Caco-2 (cell line): ENCODE results near the gene RSPO4. TPM values are rescaled to one million over a fixed set of nuclear protein-coding genes. Genes with fewer than 3 reads are reported as not detected.

Source experiments
- BruUV-seq: library from RNA; stranded (reverse); fragments of 400-500 nt; replicated peaks from 2 replicates; lab custom pipeline; 2021; lab: Mats Ljungman, UMichigan
- CTCF ChIA-PET: fragments of 300-600 bp; sonication (Branson Sonifier 250); formaldehyde crosslinking; loops from one replicate; lab custom pipeline; 2022; ENCODE audit warnings: antibody characterized with exemption; lab: Charles Lee
- POLR2A ChIA-PET: fragments of 300-600 bp; sonication (Branson Sonifier 250); formaldehyde crosslinking; loops from one replicate; lab custom pipeline; 2022; ENCODE audit warnings: antibody characterized with exemption; lab: Charles Lee
- DNase-seq, 2 experiments: peaks; one replicate each; pipeline versions ENCODE4 v3.0.0 to v3.0.0-alpha.2; 2020 to 2022
- H3K27me3 ChIP-seq: replicated peaks from 2 replicates; pipeline ENCODE4 v1.6.0; 2011; ENCODE audit warnings: low read length; ENCODE audit not compliant: control insufficient read depth, insufficient read depth
- H3K36me3 ChIP-seq: 2 replicates; pipeline ENCODE4 v1.5.1; 2011; ENCODE audit warnings: low read length; ENCODE audit not compliant: control insufficient read depth, insufficient read depth
- H3K4me1 ChIP-seq: fragments of 250-450 bp; sonication (Bioruptor Pico); 2 replicates; pipeline ENCODE4 v1.5.1; 2020; ENCODE audit warnings: mild to moderate bottlenecking
- H3K4me3 ChIP-seq: 2 replicates; pipeline ENCODE4 v1.5.1; 2011; ENCODE audit warnings: low read depth, mild to moderate bottlenecking, control low read depth, low read length
- H3K9me3 ChIP-seq: fragments of 250-450 bp; sonication (Bioruptor Pico); 2 replicates; pipeline ENCODE4 v1.5.1; 2020; ENCODE audit warnings: mild to moderate bottlenecking, moderate library complexity
- H3K27ac Mint-ChIP-seq: one replicate; pipeline ENCODE4 v1.8.0; 2022; ENCODE audit warnings: mixed read lengths; ENCODE audit not compliant: unreplicated experiment
- H3K27me3 Mint-ChIP-seq: one replicate; pipeline ENCODE4 v1.8.0; 2022; ENCODE audit warnings: mixed read lengths; ENCODE audit not compliant: insufficient read depth, unreplicated experiment
- H3K36me3 Mint-ChIP-seq: one replicate; pipeline ENCODE4 v1.8.0; 2022; ENCODE audit warnings: mild to moderate bottlenecking, mixed read lengths; ENCODE audit not compliant: insufficient read depth, unreplicated experiment
- H3K4me1 Mint-ChIP-seq: one replicate; pipeline ENCODE4 v1.8.0; 2022; ENCODE audit warnings: low read depth, mixed read lengths; ENCODE audit not compliant: unreplicated experiment
- H3K4me3 Mint-ChIP-seq: one replicate; pipeline ENCODE4 v1.8.0; 2022; ENCODE audit warnings: mild to moderate bottlenecking, moderate library complexity, mixed read lengths; ENCODE audit not compliant: unreplicated experiment
- H3K9me3 Mint-ChIP-seq: one replicate; pipeline ENCODE4 v1.8.0; 2022; ENCODE audit warnings: mixed read lengths; ENCODE audit not compliant: unreplicated experiment
- intact Hi-C: fragments of 100-400 bp; cut with micrococcal nuclease; formaldehyde crosslinking; loops from one replicate; pipeline ENCODE4 v1.10.0; 2022; ENCODE audit not compliant: unreplicated experiment
- total RNA-seq: library from RNA; stranded (reverse); gene quantifications from 2 replicates; pipeline ENCODE4 v1.2.3, GENCODE V29; 2022
- TF ChIP-seq, protein P1 (sequence below), 2 experiments: fragments of 200-600 bp in 1 of 2; IDR thresholded peaks; 1 replicate in 1 of 2; 2 replicates in 1 of 2; pipeline versions ENCODE4 v1.5.1 to v1.8.0; 2011 to 2022; ENCODE audit warnings: antibody characterized with exemption in 1 of 2, control low read depth in 1 of 2, inconsistent platforms in 1 of 2, low read depth in 1 of 2, low read length in 1 of 2, mild to moderate bottlenecking in 1 of 2, moderate library complexity in 1 of 2; ENCODE audit not compliant: insufficient read depth in 1 of 2, severe bottlenecking in 1 of 2, unreplicated experiment in 1 of 2

Gene RSPO4
- total RNA-seq, 1 experiment from 2014 or later: 0.41 TPM

DNA sequence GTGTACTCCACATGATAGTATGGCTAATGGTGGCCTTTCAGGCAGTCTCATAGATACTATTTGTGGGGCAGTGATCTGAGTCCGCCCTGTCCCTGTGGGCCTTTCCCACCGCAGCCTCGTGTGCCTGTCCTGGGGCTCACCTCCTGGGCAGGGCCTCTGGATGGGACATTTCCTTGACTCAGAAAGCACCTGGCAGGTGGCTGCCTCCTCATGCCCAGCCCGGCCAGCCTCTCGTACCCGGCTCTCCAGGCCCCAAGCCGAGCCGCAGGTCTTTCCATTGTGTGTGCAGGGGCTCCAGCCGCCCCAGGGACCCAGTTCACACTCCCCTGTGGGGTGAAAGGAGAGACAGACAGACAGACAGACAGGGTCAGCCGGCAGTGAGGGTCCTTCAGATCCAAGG lies 38.3 kb downstream of the RSPO4 start:
- no peaks in the 10 kb centered on the region for H3K36me3 Mint-ChIP-seq
- H3K4me3 ChIP-seq: no peak overlapping the region
- H3K4me1 ChIP-seq: no peaks in the 10 kb centered on the region
- POLR2A ChIA-PET: no interaction called here
- no peak overlapping the region for H3K27ac Mint-ChIP-seq
- no peak for DNase-seq
- H3K9me3 ChIP-seq: no peaks in the 10 kb centered on the region
- H3K27me3 Mint-ChIP-seq: peaks cover 22% of the 10 kb centered on the region
- intact Hi-C loops: no loop called here
- no peaks in the 10 kb centered on the region for H3K9me3 Mint-ChIP-seq
- BruUV-seq: no TSS peak
- H3K4me1 Mint-ChIP-seq: no peaks in the 10 kb centered on the region
- no peak overlapping the region for H3K4me3 Mint-ChIP-seq
- H3K27me3 ChIP-seq: no peaks in the 10 kb centered on the region
- CTCF ChIA-PET: no interaction called here
- TF ChIP-seq, protein P1, sequence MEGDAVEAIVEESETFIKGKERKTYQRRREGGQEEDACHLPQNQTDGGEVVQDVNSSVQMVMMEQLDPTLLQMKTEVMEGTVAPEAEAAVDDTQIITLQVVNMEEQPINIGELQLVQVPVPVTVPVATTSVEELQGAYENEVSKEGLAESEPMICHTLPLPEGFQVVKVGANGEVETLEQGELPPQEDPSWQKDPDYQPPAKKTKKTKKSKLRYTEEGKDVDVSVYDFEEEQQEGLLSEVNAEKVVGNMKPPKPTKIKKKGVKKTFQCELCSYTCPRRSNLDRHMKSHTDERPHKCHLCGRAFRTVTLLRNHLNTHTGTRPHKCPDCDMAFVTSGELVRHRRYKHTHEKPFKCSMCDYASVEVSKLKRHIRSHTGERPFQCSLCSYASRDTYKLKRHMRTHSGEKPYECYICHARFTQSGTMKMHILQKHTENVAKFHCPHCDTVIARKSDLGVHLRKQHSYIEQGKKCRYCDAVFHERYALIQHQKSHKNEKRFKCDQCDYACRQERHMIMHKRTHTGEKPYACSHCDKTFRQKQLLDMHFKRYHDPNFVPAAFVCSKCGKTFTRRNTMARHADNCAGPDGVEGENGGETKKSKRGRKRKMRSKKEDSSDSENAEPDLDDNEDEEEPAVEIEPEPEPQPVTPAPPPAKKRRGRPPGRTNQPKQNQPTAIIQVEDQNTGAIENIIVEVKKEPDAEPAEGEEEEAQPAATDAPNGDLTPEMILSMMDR (IDR thresholded peaks at IDR 0.05; ENCODE audit: insufficient read depth in 1 of 2, low read depth in 1 of 2, low read length in 1 of 2, severe bottlenecking in 1 of 2, unreplicated experiment in 1 of 2): no peak
- no peaks in the 10 kb centered on the region for H3K36me3 ChIP-seq

DNA sequence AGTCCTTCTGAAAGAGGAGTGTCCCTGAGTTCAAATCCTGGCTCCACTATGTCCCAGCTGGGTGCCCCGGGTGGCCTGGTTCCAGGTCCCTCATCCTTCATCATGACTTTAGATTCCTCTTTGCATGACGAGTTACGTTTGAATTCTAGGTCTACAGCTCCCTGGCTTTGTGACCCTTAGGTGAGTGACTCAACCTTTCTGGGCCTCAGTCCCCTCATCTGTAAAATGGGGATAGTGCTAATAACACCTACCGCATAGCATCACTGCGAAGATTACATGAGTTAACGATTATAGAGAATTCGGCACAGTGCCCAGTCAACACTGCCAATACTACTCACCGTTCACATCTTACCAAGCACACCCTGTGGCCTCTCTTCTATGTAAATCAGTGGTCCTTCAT lies 39.4 kb downstream of the RSPO4 start:
- Mint-ChIP-seq H3K4me1 (no peaks in the 10 kb centered on the region), H3K36me3 (no peaks in the 10 kb centered on the region), H3K9me3 (no peaks in the 10 kb centered on the region), H3K4me3 (no peak overlapping the region), H3K27me3 (peaks cover 22% of the 10 kb centered on the region), H3K27ac (no peak overlapping the region)
- Histone ChIP-seq H3K9me3 (no peaks in the 10 kb centered on the region), H3K4me3 (no peak overlapping the region), H3K27me3 (no peaks in the 10 kb centered on the region), H3K4me1 (no peaks in the 10 kb centered on the region), H3K36me3 (no peaks in the 10 kb centered on the region)
- BruUV-seq: no TSS peak
- intact Hi-C loops: no loop called here
- DNase-seq: no peak
- TF ChIP-seq, protein P1 (IDR thresholded peaks at IDR 0.05; ENCODE audit: insufficient read depth in 1 of 2, low read depth in 1 of 2, low read length in 1 of 2, severe bottlenecking in 1 of 2, unreplicated experiment in 1 of 2): no peak
- POLR2A ChIA-PET: no interaction called here
- CTCF ChIA-PET: no interaction called here

DNA sequence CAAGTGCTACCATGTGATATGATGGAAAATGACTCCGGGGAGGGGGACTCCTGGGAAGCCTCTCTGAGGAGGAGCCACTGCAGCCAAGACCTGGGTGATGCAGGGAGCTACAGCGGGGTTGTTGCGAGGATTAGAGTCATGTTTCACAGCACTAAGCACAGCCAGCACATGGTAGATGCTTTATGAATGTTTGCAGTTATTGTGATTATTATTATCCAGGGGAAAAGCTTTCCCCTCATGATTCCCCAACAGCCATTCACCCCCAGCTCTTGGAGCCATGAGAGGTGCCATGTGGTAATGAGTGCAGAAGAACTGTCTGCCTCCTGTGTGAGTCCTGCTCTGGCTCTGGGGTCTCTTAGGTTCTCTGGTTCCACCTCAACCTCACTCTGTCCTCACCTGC lies 39.9 kb downstream of the RSPO4 start:
- TF ChIP-seq, protein P1 (IDR thresholded peaks at IDR 0.05; ENCODE audit: insufficient read depth in 1 of 2, low read depth in 1 of 2, low read length in 1 of 2, severe bottlenecking in 1 of 2, unreplicated experiment in 1 of 2): no peak
- no TSS peak for BruUV-seq
- Mint-ChIP-seq H3K4me1 (no peaks in the 10 kb centered on the region), H3K27me3 (peaks cover 22% of the 10 kb centered on the region), H3K36me3 (no peaks in the 10 kb centered on the region), H3K9me3 (no peaks in the 10 kb centered on the region), H3K27ac (no peak overlapping the region), H3K4me3 (no peak overlapping the region)
- no peaks in the 10 kb centered on the region for H3K4me1 ChIP-seq
- intact Hi-C loops: no loop called here
- H3K9me3 ChIP-seq: no peaks in the 10 kb centered on the region
- H3K4me3 ChIP-seq: no peak overlapping the region
- POLR2A ChIA-PET: no interaction called here
- H3K36me3 ChIP-seq: no peaks in the 10 kb centered on the region
- DNase-seq: no peak
- CTCF ChIA-PET: no interaction called here
- no peaks in the 10 kb centered on the region for H3K27me3 ChIP-seq
